Activated CD8-positive, alpha-beta memory T cell treated with anti-CD3 and anti-CD28 coated beads, Interleukin-2, amount 50 U/mL, for 1 hour (primary cell): ENCODE measurements around the gene RYR1.
"Not testable (repeated sequence)": the region's sequence is repeated elsewhere in the genome, so short reads cannot be mapped to it uniquely, and the experiment has no call there.

Experiments used
- DNase-seq: peaks from one replicate; pipeline ENCODE4 v3.0.0-alpha.2; 2020; ENCODE audit errors: extremely low read depth

Gene RYR1

GRCh38 chr19:38561658-38562057 lies 128.2 kb downstream of the RYR1 start:
- DNase-seq, result no peak

DNA sequence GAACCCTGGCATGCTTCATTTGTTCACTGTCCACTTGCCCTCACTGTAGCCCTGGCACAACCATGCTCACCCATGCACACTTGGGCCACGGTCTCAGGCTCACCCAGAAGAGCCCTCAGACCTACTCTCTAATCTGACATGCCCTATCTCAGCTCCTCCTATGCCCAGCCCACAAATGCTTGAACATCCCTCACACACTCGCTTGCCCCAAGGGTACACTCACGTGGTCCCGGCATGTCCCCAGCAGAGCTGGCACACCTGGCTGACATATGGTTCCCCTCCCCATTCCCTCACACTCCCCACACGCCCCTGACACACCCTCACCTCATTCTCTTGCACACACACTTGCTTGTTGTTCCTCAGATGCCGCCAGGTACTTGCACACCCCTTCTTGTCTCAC lies 128.6 kb downstream of the RYR1 start:
- DNase-seq, result no peak

DNA sequence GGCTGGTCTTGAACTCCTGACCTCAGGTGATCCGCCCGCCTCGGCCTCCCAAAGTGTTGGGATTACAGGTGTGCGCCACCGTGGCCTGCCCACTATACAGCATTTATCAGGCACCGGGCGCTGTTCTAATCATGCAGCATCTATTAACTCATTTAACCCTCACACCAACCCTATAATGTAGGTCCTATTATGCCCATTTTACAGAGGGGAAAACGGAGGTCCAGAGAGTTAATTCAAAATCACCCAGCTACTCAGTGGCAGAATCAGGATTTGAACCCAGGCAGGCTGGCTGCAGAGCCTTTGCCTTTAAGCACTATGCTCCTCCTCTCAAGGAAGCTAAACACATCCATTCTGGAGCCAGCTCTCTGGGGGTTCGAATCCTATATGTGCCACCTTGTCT lies 130.0 kb downstream of the RYR1 start:
- DNase-seq, result no peak

- no peak for DNase-seq
Observed at GRCh38 chr19:38564981-38565690, 131.6 kb downstream of the RYR1 start.

- no peak for DNase-seq
Observed at GRCh38 chr19:38565691-38566105, 132.2 kb downstream of the RYR1 start.

DNA sequence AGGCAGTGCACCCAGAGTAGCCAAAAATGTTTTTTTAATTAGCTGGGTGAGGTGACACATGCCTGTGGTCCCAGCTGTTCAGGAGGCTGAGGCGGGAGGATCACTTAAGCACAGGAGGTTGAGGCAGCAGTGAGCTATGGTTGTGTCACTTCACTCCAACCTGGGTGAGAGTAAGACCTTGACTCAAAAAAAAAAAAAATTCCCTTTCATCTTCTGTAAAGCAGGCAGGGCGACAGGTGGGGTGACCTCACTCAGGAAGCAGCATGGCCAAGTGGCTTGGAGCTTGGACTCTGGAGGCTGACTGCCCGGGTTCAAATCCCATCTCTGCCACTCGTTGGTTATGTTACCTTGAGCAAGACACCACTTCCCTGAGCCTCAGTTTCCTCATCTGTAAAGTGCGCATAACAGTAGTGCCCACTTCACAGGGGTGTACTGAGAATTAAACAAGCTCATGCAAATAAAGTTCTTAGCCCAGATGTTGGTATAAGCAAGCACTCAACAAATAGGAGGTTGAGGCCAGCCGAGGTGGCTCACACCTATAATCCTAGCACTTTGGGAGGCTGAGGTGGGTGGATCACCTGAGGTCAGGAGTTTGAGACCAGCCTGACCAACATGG lies 136.0 kb downstream of the RYR1 start:
- no peak for DNase-seq

- DNase-seq, result no peak
Observed at GRCh38 chr19:38571682-38572081, 138.2 kb downstream of the RYR1 start.

DNA sequence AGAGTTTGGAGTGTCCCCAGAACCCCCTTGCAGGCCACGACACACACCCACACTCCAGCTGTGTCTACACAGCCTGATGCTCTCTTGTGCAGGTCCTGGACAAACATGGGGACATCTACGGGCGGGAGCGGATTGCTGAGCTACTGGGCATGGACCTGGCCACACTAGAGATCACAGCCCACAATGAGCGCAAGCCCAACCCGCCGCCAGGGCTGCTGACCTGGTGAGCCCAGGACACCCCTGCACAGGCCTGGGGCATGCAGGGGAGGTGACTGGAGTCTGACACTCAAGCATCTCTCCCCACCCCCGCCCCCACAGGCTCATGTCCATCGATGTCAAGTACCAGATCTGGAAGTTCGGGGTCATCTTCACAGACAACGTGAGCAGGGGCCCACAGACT lies 144.3 kb downstream of the RYR1 start:
- DNase-seq, result no peak

DNA sequence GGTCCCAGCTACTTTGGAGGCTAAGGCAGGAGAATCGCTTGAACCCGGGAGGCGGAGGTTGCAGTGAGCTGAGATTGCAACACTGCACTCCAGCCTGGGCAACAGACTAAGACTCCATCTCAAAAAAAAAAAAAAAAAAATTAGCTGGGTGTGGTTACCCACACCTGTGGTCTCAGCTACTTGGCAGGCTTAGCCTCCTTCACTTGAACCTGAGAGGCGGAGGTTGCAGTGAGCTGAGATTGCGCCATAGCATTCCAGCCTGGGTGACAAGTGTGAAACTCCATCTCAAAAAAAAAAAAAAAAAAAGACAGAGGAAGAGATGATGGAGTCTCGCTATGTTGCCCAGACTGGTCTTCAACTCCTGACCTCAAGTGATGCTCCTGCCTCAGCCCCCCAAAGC lies 145.8 kb downstream of the RYR1 start:
- DNase-seq, result not testable (repeated sequence)

- no peak for DNase-seq
Observed at GRCh38 chr19:38580080-38580479, 146.6 kb downstream of the RYR1 start.

DNA sequence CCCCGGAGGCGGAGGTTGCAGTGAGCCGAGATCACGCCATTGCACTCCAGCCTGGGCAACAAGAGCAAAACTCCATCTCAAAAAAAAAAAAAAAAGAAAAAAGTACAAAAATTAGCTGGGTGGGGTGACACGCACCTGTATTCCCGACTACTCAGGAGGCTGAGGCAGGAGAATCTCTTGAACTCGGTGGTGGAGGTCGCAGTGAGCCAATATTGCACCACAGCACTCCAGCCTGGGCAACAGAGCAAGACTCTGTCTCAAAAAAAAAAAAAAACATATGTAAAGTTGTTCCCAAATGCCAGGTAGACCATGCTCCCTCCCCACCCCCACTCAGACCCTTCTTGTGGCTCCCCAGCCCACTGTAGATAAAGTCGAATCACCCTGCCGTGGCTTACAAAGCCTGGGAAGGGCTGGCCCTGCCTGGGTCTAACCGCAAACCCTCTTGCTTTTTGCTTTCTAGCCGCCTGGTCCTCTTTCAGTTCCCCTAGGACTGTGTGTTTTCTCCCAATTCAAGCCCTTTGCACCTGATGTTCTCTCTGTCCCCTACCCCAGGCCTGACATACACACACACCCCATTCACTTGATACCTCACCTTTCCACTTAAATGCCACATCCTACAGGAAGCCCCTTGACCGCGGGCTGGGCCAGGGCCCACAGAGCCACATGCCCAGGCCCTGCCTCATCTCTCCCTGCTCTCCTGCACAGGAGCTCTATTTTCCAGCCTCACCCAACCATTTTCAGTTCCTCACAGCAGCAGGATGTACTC lies 149.9 kb downstream of the RYR1 start:
- DNase-seq, result no peak

DNA sequence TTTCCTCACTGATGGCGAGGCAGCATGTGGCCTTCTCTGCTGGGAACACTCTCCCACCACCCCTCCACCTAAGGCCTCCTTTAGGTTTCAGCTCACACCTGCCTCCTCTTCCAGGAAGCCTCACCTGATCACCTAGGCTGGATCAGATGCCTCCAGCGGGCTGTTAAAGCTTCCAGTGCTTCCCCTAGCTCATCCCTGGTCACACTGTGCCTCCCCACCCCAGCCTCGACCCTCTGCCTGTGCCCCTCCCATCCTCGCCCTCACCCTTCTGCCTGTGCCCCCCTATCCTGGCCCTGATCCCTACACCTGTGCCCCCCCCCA lies 150.5 kb downstream of the RYR1 start:
- no peak for DNase-seq

GRCh38 chr19:38587562-38587961 lies 154.1 kb downstream of the RYR1 start:
- DNase-seq, result no peak

DNA sequence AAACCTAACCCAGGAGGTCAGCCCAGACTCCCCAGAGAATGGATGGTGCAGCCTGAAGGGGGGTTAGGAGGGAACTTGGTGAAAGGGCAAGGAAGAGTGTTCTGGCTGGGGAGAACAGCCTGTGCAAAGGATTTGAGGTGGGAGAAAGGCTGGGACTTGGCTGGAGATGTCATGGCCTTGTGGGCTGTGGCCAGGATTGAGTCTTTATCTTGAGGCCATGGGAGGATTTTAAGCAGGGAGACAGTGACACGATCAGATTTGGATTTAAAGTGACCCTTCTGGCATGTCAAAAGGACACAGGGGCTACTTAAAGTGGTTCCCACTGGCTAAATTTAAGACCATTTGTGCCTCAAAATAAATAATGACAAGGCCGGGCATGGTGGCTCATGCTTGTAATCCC lies 154.6 kb downstream of the RYR1 start:
- DNase-seq, result no peak

DNA sequence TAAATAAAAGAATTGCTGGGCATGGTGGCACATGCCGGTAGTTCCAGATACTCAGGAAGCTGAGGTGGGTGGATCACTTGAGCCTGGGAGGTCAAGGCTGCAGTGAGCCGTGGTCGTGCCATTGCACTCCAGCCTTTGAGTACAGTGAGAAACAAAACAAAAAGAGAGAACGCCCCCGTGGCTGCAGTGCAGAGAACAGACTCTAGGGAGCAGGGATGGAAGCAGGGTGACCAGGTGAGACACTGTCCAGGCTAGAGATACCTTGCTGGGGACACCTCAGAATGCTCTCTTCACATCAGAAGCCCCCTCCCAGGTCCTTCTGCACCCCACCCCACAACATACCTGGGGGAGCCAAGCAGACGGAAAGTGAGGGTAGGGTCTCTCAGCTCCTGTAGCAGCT lies 159.4 kb downstream of the RYR1 start:
- DNase-seq, result no peak

- DNase-seq, result no peak
Observed at GRCh38 chr19:38596057-38596981, 162.8 kb downstream of the RYR1 start.

GRCh38 chr19:38597075-38597474 lies 163.6 kb downstream of the RYR1 start:
- DNase-seq, result no peak

GRCh38 chr19:38599722-38600121 lies 166.2 kb downstream of the RYR1 start:
- DNase-seq, result no peak

- not testable (repeated sequence) for DNase-seq
Observed at GRCh38 chr19:38602856-38603255, 169.4 kb downstream of the RYR1 start.

GRCh38 chr19:38606131-38606530 lies 172.6 kb downstream of the RYR1 start:
- no peak for DNase-seq

DNA sequence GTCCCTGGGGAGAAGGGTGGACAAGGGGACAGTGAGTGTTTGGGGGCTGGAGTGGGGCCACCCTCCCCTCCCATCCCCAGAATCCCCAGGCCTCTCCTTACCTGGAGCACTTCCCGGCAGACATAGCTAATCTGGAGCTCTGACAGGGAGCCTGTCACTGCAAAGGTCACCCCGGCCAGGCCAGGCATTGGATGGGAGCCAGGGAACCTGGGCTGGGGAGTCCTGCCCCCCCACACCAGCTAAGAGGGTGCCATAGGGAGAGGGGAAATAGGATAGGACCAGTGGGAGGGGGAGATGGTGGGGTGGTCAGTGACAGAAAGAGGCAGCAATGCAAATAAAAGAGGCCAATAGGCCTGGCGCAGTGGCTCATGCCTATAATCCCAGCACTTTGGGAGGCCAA lies 180.8 kb downstream of the RYR1 start:
- no peak for DNase-seq

- no peak for DNase-seq
Observed at GRCh38 chr19:38615007-38615581, 181.6 kb downstream of the RYR1 start.
